Stimulated activated CD4-positive, alpha-beta T cell treated with anti-CD3 and anti-CD28 coated beads, Interleukin-12 subunit alpha, Interleukin-12 subunit beta, amount 100 ng/mL, for 24 hours (primary cell): ENCODE data around the gene HEPACAM.

Source experiments
- DNase-seq, 2 experiments: peaks; one replicate each; pipeline ENCODE4 v3.0.0-alpha.2; 2020; ENCODE audit warnings: low read depth in 2 of 2

Gene HEPACAM

GRCh38 chr11:124898711-124899110 lies 37.1 kb downstream of the HEPACAM start:
- no peak for DNase-seq

DNA sequence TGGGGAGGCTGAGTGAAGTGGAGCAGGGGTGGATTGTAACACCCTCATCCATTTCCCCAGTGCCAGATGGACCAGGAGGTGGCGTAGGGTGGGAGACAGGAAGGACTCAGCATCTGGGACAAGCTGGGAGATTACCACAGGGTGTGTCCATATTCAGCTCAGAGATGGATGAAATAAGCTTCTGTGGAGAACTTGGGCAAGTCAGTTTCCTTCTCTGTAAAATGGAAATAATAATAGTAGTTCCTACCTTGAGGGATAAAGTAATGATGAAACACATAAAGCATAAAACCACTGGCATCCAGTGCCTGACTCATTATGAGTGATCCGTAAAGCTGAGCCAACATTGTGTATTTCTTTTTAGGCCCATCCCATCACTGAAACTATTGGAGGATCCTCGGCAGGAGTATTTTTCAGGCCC lies 37.6 kb downstream of the HEPACAM start:
- DNase-seq, result no peak

GRCh38 chr11:124897674-124898262 lies 38.1 kb downstream of the HEPACAM start, which contains the start of gene ROBO4:
Gene ROBO4 (minus strand): TSS chr11:124897865. CDS start chr11:124897795, 70 bp downstream.
- no peak for DNase-seq

- no peak for DNase-seq
Measured at GRCh38 chr11:124896821-124897391, 38.9 kb downstream of the HEPACAM start.

GRCh38 chr11:124896071-124896750 lies 39.6 kb downstream of the HEPACAM start:
- no peak for DNase-seq

GRCh38 chr11:124895471-124895971 lies 40.3 kb downstream of the HEPACAM start:
- no peak for DNase-seq

DNA sequence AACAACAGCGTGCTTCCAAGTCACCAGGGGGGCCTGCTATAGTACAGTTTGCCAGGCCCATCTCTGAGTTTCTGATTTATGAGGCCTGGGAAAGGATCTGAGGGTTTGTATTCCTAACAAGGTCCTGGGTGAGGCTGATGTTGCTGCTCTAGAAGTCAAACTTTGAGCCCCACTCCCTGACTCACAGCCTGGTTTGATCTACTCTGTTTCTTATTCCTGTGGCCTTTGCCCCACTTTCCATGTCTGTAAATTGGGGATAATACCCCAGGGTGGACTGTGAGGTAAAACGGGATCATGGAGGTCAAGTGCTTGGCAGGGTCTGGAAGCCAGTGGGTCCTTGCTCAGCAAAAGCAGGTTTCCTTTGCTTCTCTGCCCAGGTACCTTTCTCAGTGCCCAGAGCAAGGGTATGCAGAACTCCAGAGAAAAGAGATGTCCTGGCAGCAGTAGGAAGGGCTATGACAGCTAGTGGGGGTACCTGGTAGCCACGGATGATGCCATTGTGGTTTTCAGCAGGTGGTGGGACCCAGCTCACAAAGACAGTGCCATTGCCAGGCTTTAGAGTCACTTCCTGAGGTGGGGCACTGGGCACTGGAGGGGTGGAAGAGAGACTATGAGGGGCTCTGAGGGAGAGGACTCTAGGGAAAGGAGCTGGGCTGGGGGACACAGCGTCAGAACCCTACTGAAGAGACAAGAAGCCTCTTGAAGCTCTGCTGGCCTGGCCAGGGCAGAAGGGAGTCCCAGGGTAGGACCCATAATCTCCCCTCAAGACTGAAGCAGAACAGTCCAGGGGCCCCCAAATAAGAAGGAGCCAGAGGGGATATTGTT lies 41.0 kb downstream of the HEPACAM start:
- no peak for DNase-seq

DNA sequence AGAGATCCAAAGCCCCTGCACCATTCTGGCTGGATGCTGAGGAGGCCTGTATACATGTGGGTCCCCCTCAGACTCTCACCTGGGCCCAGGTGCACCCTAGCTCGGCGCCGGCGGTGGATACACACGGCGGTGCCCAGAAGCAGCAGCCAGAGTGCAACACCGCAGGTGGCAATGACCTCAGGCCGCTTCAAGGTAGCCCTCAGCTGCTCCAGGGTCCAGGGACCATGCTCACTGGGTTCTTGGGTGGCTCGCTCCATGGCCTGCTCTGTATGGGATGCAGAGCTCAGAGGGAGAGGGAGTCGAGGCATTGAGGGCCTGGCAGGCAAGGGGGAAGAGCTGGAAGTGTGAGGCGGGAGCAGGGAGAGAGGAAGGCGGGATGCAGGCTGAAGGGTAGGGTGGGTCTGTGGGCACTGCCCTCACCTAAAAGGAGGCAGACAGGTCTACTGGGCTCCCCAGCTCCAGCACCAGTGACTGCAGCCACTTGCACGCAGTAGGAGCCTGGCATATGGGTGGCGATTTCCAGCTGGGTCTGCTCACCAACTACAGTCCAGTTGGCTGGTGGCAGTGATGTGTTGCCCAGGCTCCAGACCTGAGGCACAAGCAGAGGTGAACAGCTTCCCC lies 42.0 kb downstream of the HEPACAM start:
- DNase-seq, result no peak

GRCh38 chr11:124892750-124893454 lies 42.9 kb downstream of the HEPACAM start:
- no peak for DNase-seq

DNA sequence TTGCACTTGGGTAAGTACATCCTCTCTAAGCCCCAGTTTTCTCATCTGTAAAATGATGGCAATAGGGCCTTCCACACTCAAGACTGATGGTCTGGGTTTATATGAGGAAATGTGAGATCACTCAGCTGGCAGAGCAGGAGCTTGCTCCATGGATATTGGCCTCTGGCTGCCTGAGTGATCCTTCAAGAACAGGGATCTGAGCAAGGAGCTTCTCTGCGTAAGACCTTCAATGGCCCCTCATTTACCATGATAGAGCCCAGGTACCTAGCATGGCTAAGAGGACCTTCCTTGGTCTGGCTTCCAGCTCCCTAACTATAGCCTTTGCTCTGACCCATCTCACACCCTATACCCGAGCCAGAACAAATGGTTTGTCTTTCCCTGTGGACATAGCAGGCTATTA lies 43.7 kb downstream of the HEPACAM start:
- no peak for DNase-seq

DNA sequence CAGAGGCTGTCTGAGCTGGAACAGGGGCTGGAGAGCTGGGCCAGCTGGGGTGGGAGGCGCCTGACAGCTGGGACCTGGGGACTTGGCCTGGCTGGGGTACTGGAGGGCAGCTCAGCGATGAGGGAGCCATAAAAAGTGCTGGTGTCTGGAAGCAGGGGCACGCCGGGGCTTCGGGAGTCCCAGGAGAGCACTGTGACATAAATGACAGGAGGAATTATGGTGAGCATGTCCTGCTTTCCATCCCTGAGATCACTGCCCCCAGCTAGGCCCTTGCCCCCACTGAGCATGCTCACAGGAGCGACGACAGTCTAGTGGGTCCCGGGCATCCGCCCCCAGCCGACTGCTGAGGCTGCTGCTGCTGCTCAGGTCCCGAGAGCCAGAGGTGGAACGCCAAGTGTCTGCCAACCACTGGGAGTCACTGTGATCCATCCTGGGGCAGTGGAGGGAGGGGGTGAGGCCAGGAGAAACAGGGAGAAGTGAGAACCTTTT lies 44.4 kb downstream of the HEPACAM start:
- no peak for DNase-seq

DNA sequence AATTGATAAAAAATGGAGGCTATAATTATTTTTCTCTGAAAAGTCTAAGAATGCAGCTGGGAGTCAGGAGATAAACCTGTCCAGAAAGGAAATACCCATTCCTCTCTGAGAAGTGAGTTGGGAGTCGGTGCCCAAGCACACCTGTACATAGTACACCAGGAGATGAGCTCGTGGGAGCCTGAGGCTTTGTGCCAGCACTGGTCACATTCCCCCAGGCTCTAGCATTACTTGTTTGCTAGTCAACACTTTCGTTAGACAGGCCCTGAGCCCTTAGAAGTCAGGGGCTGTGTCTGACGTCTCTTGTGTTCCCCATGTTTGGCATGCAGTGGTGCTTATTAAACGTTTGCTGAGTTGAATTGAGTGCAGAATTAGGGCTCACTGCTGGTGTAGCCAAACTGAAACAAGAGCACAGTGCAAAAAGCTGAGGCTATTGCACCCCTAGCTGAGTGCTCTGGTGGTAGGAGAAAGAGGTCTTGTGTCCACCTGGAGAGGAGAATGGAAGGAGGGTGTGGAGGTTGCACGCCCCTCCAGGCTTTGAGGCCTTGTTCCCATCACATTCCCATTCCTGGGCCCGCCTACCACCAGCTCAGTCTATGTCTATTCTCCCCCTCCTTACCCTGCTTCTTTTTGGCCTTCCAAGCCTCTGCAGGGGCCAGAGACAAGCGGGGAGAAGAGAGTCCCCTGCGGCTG lies 45.0 kb downstream of the HEPACAM start:
- DNase-seq, result no peak

DNA sequence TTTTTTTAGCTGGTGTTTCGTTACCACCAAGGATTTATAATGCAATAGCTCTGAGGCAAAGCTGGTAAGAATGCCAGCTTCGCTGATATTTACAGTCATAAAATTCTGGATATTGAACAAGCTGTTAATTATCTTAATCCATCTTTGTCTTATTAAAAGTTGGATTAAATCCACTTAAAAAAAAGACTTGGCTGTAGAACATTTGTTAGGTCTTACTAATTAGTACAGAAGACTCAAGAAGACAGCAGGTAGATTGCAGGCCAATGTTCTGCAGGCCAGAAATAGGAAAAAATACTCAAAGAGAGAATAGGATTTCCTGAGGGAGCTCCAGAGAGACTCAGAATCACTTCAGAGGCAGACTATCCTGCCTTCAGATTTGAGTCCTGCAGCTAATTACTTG lies 45.7 kb downstream of the HEPACAM start:
- no peak for DNase-seq

DNA sequence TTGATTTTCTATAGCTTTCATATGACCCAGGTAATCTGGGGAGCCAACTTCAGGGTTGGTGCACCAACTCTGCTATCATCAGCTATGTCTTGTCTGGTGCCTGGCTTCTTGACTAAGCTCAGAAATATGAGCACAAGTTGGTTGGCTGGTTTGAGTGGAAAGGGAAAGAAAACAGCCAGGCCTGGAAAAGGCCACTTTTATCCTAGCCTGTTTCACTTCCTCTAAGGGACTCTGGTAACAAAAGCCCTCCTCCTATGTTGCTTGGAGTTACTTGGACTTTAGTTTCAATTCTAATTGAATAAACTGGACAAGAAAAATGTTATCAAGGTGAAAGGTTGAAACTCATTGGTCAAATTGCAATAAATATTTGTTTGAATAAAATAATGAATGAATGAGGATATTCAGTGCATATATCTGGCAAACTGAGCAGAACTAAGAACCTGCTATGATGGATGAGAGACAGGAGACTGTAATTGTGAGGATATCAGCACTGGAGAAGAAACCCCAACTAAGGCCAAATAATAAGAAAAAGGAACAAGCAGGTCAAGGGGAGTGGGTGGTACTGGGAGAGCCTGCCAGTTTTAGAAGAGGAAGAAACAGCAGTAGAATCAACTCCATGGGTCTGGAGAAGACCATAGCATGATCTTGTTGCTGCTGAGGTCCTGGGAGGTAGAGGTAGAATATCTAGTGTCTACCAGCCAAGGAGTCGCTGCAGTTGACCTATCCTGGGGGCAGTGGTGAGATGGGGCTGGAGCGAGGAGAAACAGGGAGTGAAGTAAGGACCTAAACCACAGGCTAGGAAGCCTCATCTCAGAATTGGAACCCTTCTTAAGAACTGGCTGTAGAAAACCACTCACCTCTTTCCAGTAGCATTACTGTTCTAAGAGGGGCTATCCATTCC lies 46.4 kb downstream of the HEPACAM start:
- no peak for DNase-seq

DNA sequence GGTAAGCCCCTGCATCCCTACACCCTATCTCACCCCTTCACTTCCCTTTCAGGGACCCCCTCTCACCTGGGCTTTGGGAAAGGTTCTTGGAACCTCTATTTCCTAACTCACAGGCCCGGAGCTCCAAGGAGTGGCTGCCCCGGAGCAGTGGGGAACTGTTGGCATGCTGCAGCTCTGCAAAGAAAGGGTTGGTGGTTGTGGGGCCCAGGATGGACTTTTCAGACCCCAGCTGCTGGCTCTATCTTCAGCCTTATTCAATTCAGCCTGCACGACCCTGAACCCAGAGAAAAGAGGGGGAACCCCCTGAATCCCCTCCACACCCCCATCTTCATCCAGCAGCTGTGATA lies 48.2 kb downstream of the HEPACAM start:
- DNase-seq, result no peak

GRCh38 chr11:124886978-124887666 lies 48.7 kb downstream of the HEPACAM start:
- no peak for DNase-seq

- no peak for DNase-seq
Measured at GRCh38 chr11:124886476-124886875, 49.4 kb downstream of the HEPACAM start.

DNA sequence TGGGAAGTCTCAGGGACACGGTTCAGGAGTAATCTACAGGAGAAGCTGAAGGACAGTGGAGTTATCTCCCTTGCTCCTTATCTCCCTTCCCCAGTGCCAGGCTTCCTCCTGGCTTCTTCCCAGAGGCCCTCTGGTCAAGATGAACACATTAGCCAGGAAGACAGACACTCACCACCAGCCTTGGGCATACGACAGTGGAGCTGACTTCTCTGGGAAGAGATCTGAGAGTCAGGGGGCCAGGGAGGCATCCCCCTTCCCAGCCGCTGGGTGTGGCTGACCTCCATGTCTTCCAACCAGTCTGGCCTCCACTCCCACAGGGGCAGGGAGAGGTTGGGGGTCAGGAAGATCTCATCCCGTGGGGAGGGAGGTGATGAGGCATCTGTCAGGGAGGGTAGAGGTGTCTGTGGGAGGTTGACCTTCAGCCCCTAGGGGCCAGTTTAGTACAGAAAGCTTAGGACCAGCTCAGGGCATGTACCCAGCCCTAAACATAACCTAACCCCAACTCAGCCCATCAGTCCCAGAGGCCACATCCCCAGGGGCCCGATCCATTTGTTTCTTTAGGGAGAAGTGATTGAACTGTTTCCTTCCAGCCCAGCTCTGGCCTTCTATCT lies 50.9 kb downstream of the HEPACAM start:
- DNase-seq, result no peak
